Gastrocnemius medialis (tissue), 4 donors: ENCODE results near the gene EWSR1. TPM values are rescaled to one million over a fixed set of nuclear protein-coding genes. Genes with fewer than 3 reads are reported as not detected.
A peak's percentile ranks its signal among the peaks of the same experiment; 100 is the strongest.

Source experiments
- ATAC-seq, 2 donors: fragments of 150-250 bp; one replicate each; pipeline ENCODE4 v1.9.1; 2016
- DNase-seq, 2 donors: peaks; one replicate each; pipeline ENCODE4 v3.0.0-alpha.2; 2019
- H3K27ac ChIP-seq, 4 donors: fragments of 200-600 bp; sonication (generic); 1 replicate in 1 of 4; 2 replicates in 3 of 4; pipeline ENCODE4 v1.5.1; 2016 to 2018; ENCODE audit warnings: mild to moderate bottlenecking in 2 of 4, moderate library complexity in 1 of 4
- H3K27me3 ChIP-seq, 3 donors: fragments of 200-600 bp; sonication (generic) in 2 of 3; 1 replicate in 1 of 3; 2 replicates in 2 of 3; pipeline versions ENCODE4 v1.5.1 to v1.6.0; 2016 to 2019; ENCODE audit warnings: mild to moderate bottlenecking in 1 of 3, moderate library complexity in 1 of 3
- H3K36me3 ChIP-seq, 2 donors: fragments of 200-600 bp; sonication (generic) in 1 of 2; one replicate each; pipeline ENCODE4 v1.5.1; 2017 to 2018
- H3K4me1 ChIP-seq, 2 donors: fragments of 200-600 bp; sonication (generic) in 1 of 2; one replicate each; pipeline ENCODE4 v1.5.1; 2016 to 2017; ENCODE audit warnings: mild to moderate bottlenecking in 2 of 2
- H3K4me3 ChIP-seq, 4 donors: fragments of 200-600 bp; sonication (generic) in 3 of 4; 1 replicate in 1 of 4; 2 replicates in 3 of 4; pipeline ENCODE4 v1.5.1; 2016 to 2019; ENCODE audit warnings: mild to moderate bottlenecking in 2 of 4
- H3K9me3 ChIP-seq, 3 donors: fragments of 200-600 bp; sonication (generic) in 2 of 3; 1 replicate in 1 of 3; 2 replicates in 2 of 3; pipeline ENCODE4 v1.5.1; 2016 to 2019
- POLR2A ChIP-seq, 2 donors: fragments of 450-650 bp; IDR thresholded peaks; one replicate each; pipeline ENCODE4 v1.6.1; 2017; ENCODE audit warnings: antibody characterized with exemption in 2 of 2, mild to moderate bottlenecking in 2 of 2, moderate library complexity in 2 of 2
- in situ Hi-C, 4 donors: fragments of 200-750 bp; cut with MboI; loops; one replicate each; pipeline versions ENCODE4 v1.15.0 to v1.8.0; 2017; ENCODE audit warnings: low sequenced_read_pairs in 4 of 4
- intact Hi-C: fragments of 100-400 bp; cut with DNase I; formaldehyde crosslinking; loops from one replicate; pipeline ENCODE4 v1.15.1; 2023; ENCODE audit warnings: low total_unique reads
- total RNA-seq, 4 donors: library from RNA; depleted of rRNA; stranded (reverse); fragments of >200 nt; gene quantifications; one replicate each; pipeline versions ENCODE4 v1.1.0 to v1.2.3, GENCODE V29; 2016
- TF ChIP-seq, protein P1 (sequence below), 5 experiments: fragments of 450-650 bp in 3 of 5; fragments of 200-600 bp in 2 of 5; sonication (generic) in 2 of 5; IDR thresholded peaks in 4 of 5; conservative IDR thresholded peaks in 1 of 5; 1 replicate in 4 of 5; 2 replicates in 1 of 5; pipeline ENCODE4 v1.5.1; 2016 to 2019; ENCODE audit warnings: antibody characterized with exemption in 5 of 5, mild to moderate bottlenecking in 3 of 5, moderate library complexity in 3 of 5

The EWSR1 gene
- total RNA-seq, 4 donors from 2014 or later: 192 to 269 (median 202) TPM

DNA sequence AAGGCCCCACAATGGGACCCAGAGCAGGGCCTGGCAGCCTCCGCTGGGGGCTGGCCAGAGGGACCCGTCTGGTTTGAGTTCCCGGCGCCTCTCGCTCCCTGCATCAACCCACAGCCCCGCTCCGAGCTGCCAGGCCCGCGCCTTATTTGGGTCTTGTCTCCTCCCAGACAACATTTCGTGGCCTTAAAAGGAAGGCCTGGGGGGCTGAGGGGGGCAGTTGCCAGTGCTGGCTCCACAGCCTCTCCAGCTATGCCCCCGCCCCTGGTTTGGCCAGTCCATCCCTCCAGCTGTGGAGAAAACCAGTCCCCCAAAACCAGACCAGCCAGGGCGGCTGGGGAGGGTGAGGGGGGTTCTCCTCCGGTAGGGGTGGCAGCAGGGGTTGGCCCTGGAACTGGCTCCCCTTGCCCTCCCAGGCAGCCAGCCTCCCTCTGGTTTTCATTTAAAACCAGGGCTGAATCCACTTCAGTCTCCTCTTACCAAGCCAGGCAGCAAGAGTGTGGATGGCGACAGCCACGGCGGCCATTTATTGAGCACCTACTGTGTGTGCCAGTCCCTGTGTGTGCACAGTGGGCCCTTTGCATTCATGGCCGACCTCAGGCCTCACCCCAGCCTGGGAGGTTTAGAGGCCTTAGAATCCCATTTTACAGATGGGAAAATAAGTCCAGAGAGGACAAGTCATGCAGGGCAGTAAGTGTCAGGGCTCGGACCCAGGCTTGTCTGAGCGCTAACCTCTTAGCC lies 43.8 kb upstream of the EWSR1 start:
- H3K27me3 ChIP-seq: no peaks in the 10 kb centered on the region

DNA sequence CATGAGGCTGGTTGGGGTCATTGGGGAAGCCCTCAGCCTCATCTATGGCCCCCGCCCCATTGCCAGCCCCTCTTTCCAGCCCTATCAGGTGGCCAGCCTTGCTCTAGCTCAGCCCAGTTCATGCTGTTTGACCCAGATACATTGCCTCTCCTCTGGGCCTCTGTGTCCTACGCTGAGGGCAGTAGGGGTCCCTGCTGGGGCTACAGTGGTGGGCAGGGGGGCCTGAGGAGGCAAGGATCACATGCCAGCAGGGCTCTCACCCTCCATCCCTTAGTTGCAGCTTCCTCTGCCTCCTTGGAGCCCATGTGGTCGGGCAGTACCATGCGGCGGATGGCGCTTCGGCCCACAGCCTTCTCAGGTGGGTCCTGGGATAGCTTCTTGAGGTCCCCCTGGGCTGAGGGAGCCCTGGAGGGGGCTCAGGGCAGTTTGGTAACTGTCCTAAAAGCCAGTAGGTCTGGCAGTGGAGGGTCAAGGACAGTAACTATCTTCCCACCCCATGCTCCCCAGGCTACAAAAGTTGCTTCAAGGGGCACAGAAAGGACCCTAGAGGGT lies 43.1 kb upstream of the EWSR1 start:
- no peak for DNase-seq
- Histone ChIP-seq H3K4me3 (no peak overlapping the region), H3K27me3 (no peaks in the 10 kb centered on the region), H3K27ac (peak overlapping the region in 3 of 4 donors; percentile 30 to 47 (median 47)), H3K9me3 (no peaks in the 10 kb centered on the region), H3K36me3 (no peaks in the 10 kb centered on the region), H3K4me1 (peaks cover 5 to 6% of the 10 kb centered on the region in 2 donors)
- intact Hi-C loops: no loop called here
- no peak for ATAC-seq
- in situ Hi-C loops: no loop called here
- TF ChIP-seq, protein P1, sequence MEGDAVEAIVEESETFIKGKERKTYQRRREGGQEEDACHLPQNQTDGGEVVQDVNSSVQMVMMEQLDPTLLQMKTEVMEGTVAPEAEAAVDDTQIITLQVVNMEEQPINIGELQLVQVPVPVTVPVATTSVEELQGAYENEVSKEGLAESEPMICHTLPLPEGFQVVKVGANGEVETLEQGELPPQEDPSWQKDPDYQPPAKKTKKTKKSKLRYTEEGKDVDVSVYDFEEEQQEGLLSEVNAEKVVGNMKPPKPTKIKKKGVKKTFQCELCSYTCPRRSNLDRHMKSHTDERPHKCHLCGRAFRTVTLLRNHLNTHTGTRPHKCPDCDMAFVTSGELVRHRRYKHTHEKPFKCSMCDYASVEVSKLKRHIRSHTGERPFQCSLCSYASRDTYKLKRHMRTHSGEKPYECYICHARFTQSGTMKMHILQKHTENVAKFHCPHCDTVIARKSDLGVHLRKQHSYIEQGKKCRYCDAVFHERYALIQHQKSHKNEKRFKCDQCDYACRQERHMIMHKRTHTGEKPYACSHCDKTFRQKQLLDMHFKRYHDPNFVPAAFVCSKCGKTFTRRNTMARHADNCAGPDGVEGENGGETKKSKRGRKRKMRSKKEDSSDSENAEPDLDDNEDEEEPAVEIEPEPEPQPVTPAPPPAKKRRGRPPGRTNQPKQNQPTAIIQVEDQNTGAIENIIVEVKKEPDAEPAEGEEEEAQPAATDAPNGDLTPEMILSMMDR (IDR thresholded peaks at IDR 0.05 in 4 of 5, conservative IDR thresholded peaks at IDR 0.05 in 1 of 5): no peak
- no peak for TF ChIP-seq POLR2A (IDR thresholded peaks at IDR 0.05)

More for the DNA sequence above, 43.8 kb upstream of the EWSR1 start:
- H3K36me3 ChIP-seq: no peaks in the 10 kb centered on the region
- DNase-seq (no peak), ATAC-seq (no peak)
- peaks cover 5 to 6% of the 10 kb centered on the region in 2 donors for H3K4me1 ChIP-seq
- TF ChIP-seq, protein P1 (IDR thresholded peaks at IDR 0.05 in 4 of 5, conservative IDR thresholded peaks at IDR 0.05 in 1 of 5): no peak
- no peak for TF ChIP-seq POLR2A (IDR thresholded peaks at IDR 0.05)
- no peak overlapping the region for H3K27ac ChIP-seq
- intact Hi-C loops (no loop called here), in situ Hi-C loops (no loop called here)
- H3K9me3 ChIP-seq: no peaks in the 10 kb centered on the region
- H3K4me3 ChIP-seq: no peak overlapping the region

DNA sequence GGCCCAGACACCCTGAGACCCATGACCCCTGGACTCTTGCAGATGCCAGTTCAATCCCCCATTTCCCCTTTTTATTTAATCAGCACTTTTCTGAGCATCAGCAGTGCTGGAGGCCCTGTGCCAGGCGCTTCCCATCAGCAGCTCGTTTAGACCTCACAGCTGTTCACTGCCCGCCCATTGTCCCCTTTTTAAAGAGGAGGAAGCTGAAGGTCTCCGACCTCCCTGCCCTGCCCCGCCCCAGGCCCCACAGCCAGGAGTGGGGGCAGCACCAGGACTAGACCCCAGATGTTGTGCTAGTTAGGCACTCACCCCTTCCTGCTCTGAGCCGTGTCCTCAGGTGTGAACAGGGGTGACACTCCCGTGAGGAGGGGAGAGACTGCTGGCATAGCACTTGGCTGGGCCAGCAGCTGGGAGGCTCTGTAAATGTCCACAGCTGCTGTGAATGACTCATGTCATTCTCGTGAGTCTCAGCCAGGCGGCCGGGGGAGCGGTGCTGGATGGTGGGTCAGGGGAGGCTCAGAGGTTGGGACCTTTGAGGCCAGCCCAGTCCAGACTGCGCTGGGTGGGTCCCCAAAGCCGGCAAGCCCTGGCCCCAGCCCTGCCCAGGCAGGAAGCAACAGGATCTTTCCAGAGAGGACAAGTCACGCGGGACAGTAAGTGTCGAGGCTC lies 42.5 kb upstream of the EWSR1 start:
- peak in 1 of 2 donors; percentile 46 for DNase-seq
- Histone ChIP-seq H3K27me3 (no peaks in the 10 kb centered on the region), H3K4me1 (peaks cover 5 to 6% of the 10 kb centered on the region in 2 donors), H3K36me3 (no peaks in the 10 kb centered on the region), H3K9me3 (no peaks in the 10 kb centered on the region), H3K4me3 (peak overlapping the region in 1 of 4 donors; percentile 28), H3K27ac (peak overlapping the region; percentile 30 to 54 (median 47))
- in situ Hi-C loops: no loop called here
- peak; percentile 80 to 84 for ATAC-seq
- intact Hi-C loops: no loop called here
- TF ChIP-seq, protein P1 (IDR thresholded peaks at IDR 0.05 in 4 of 5, conservative IDR thresholded peaks at IDR 0.05 in 1 of 5): no peak
- TF ChIP-seq POLR2A (IDR thresholded peaks at IDR 0.05): no peak

DNA sequence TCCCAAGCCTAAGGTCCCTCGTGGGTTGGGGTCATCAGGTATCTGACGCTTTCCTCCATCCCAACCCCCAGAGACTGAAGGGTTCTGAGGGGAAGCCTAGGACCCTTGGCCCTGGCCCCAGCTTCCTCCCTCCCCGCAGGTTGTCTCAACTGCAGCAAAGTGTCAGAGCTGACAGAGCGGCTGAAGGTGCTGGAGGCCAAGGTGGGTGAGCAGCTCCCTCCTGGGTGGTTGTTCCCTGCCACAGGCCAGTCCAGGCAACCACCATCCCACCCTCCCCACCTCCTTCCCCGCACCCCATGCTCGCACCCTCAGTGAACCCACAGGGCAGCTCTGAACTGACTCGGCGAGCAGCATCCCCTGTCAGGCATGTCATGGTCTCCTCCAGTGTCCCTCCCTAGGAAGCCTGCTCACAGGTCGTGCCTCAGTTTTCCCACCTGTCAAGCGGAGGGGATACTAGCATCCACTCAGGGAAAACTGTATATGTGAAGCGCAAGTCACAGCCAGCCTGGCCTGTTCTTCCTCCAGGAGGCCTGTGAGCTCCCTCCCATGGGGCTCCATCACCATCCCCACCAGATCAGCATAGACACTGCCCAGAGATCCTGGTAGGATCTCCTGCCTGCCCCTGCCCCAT lies 41.6 kb upstream of the EWSR1 start:
- no peaks in the 10 kb centered on the region for H3K27me3 ChIP-seq
- in situ Hi-C loops: no loop called here
- intact Hi-C loops: no loop called here
- no peak for ATAC-seq
- H3K36me3 ChIP-seq: no peaks in the 10 kb centered on the region
- peaks cover 5 to 6% of the 10 kb centered on the region in 2 donors for H3K4me1 ChIP-seq
- peak overlapping the region in 1 of 4 donors; percentile 28 for H3K4me3 ChIP-seq
- no peak for DNase-seq
- no peaks in the 10 kb centered on the region for H3K9me3 ChIP-seq
- TF ChIP-seq, protein P1 (IDR thresholded peaks at IDR 0.05 in 4 of 5, conservative IDR thresholded peaks at IDR 0.05 in 1 of 5): no peak
- no peak for TF ChIP-seq POLR2A (IDR thresholded peaks at IDR 0.05)
- peak overlapping the region; percentile 30 to 54 (median 47) for H3K27ac ChIP-seq
